Measurements from ENCODE around the gene SLC25A10. TPM values are rescaled to one million over a fixed set of nuclear protein-coding genes. Genes with fewer than 3 reads are reported as not detected.

The SLC25A10 gene
- total RNA-seq, 4 donors from 2014 or later, result 5.6 to 11.3 (median 7.6) TPM; not detected in 1

- Histone ChIP-seq H3K4me1 (peaks cover 0 to 17% of the 10 kb centered on the region in 2 donors), H3K27ac (no peak overlapping the region), H3K9me3 (no peaks in the 10 kb centered on the region), H3K4me3 (no peak overlapping the region), H3K36me3 (no peaks in the 10 kb centered on the region), H3K27me3 (no peaks in the 10 kb centered on the region)
- intact Hi-C loops (cut with DNase I; ENCODE audit: low total_unique reads), result no loop called here
- TF ChIP-seq POLR2A (IDR thresholded peaks at IDR 0.05), result no peak
- TF ChIP-seq, protein P1, sequence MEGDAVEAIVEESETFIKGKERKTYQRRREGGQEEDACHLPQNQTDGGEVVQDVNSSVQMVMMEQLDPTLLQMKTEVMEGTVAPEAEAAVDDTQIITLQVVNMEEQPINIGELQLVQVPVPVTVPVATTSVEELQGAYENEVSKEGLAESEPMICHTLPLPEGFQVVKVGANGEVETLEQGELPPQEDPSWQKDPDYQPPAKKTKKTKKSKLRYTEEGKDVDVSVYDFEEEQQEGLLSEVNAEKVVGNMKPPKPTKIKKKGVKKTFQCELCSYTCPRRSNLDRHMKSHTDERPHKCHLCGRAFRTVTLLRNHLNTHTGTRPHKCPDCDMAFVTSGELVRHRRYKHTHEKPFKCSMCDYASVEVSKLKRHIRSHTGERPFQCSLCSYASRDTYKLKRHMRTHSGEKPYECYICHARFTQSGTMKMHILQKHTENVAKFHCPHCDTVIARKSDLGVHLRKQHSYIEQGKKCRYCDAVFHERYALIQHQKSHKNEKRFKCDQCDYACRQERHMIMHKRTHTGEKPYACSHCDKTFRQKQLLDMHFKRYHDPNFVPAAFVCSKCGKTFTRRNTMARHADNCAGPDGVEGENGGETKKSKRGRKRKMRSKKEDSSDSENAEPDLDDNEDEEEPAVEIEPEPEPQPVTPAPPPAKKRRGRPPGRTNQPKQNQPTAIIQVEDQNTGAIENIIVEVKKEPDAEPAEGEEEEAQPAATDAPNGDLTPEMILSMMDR (IDR thresholded peaks at IDR 0.05), result no peak
- DNase-seq, result no peak
Observed at GRCh38 chr17:81706757-81707624, 5.1 kb upstream of the SLC25A10 start.

DNA sequence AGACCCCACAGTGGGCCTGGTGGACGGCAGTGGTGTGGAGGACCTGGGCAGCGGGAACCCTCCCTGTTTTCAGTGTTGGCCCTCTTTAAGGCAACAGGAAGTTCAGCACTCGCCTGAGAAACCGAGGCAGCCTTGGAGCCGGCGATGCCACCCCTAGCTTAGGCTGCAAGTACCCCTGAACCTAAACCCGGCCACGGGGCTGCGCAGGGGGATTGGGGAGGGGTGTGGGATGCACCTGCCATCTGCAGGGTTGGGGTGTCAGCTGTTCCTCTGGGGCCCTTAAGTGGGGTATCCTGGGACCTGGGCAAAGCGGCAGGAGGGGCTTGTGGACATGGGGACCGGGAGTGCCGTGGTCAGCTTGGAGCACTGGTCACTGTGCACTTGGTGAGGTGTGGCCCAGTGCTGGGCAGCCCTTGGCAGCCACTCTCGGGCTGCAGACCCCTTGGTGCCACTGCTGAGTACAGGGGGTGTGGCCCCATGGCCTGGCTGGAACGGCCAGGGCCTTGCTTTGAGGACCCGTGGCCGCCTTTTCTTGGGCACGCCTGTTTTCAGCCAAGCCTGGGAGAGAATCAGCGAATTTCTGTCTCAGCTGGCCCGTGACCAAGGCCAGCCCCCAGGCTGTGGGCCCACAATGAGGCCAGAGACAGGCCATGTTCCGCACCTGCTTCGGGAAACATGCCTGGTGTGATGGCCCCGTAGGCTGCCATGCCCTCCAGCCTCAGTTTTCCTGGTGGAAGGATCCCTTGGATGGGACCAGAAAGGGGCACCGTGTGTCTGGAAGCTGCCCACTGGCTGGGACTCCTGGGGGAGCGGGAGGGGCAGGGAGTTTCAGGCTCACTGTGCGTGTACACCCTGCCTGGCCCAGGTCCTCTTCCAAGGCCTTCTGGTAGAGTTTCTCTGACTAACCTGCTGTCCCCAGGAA is 4.1 kb upstream of the SLC25A10 start:
- Histone ChIP-seq H3K27me3 (no peaks in the 10 kb centered on the region), H3K36me3 (no peaks in the 10 kb centered on the region), H3K4me1 (peaks cover 0 to 23% of the 10 kb centered on the region in 2 donors), H3K4me3 (no peak overlapping the region), H3K9me3 (no peaks in the 10 kb centered on the region), H3K27ac (no peak overlapping the region)
- no peak for DNase-seq
- intact Hi-C loops (cut with DNase I; ENCODE audit: low total_unique reads), result no loop called here
- TF ChIP-seq, protein P1 (IDR thresholded peaks at IDR 0.05), result no peak
- no peak for TF ChIP-seq POLR2A (IDR thresholded peaks at IDR 0.05)

DNA sequence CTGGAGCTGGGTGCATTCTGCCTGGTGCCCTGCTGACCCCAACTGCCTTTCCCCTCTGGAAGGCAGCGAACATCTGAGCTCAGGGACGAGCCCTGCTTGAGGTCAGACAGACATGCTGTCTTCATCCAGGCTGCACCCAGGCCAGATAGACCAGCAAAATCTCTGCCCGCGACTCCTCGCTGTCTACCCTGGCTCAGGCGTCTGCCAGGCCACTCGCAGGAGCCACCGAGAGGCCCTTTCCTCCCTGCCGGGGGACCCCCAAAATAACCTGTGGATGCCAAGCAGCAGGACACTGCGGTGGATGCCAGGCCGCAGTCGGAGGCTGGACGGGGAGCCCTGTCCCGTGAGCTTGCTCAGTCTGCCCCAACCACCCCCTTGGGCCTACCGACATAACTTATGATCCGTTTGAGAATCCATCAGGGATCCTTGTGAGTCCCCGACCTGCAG is 3.3 kb upstream of the SLC25A10 start:
- Histone ChIP-seq H3K4me3 (no peak overlapping the region), H3K36me3 (no peaks in the 10 kb centered on the region), H3K27me3 (no peaks in the 10 kb centered on the region), H3K27ac (no peak overlapping the region), H3K9me3 (no peaks in the 10 kb centered on the region), H3K4me1 (peaks cover 0 to 22% of the 10 kb centered on the region in 2 donors)
- intact Hi-C loops (cut with DNase I; ENCODE audit: low total_unique reads), result no loop called here
- DNase-seq, result no peak
- TF ChIP-seq POLR2A (IDR thresholded peaks at IDR 0.05), result no peak
- TF ChIP-seq, protein P1 (IDR thresholded peaks at IDR 0.05), result no peak

DNA sequence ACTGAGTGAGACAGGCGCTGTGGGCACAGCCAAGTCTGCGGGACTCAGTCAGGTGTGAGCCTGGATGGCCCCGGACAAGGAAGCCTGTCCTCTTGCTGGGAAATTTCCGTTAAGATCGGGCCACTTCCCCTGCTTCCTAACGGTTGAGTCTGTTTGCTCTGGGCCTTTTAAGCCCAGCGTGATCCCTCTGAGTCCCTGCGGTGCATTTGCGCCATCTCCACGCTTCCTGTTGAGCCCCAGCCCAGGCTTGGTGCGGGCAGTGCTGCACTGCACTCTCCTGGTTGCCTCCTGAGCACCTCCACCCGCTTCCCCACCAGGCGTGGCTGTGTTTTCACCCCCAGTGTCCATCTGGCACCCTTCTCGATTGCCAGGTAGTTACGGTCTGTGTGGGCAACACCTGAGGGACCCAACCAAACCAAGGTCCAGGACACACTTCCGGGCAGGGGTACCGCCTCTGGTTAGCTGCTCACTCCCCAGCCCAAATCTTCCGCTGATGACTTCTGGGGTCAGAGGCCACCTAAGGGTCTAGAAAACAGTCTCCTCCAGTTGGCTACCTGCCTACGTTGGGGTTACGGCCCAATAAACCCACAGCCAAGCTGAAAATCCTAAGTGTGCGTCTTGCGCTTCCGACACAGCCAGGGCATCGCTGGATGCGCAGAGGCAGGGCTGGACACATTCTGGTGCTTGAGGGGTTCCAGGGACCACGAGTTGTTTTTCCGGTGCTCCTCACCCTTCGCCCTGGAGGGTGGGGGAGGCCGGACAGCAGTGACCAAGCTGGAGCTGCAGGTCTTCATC is 1.4 kb upstream of the SLC25A10 start:
- no peak for TF ChIP-seq POLR2A (IDR thresholded peaks at IDR 0.05)
- TF ChIP-seq, protein P1 (IDR thresholded peaks at IDR 0.05), result no peak
- Histone ChIP-seq H3K27ac (no peak overlapping the region), H3K9me3 (no peaks in the 10 kb centered on the region), H3K4me3 (no peak overlapping the region), H3K4me1 (peaks cover 0 to 14% of the 10 kb centered on the region in 2 donors), H3K27me3 (no peaks in the 10 kb centered on the region), H3K36me3 (no peaks in the 10 kb centered on the region)
- DNase-seq, result no peak
- intact Hi-C loops (cut with DNase I; ENCODE audit: low total_unique reads), result no loop called here
